GM21447 (cell line): ENCODE data around the gene KCNG4.
"Not testable (repeated sequence)": the region's sequence is repeated elsewhere in the genome, so short reads cannot be mapped to it uniquely, and the experiment has no call there.

Source experiments
- ATAC-seq: cut with Tn5 transposase; IDR thresholded peaks from one replicate; pipeline ENCODE4 v1.9.1; 2021; ENCODE audit not compliant: unreplicated experiment

The KCNG4 gene

GRCh38 chr16:84212154-84212553 is 27.7 kb downstream of the KCNG4 start:
- ATAC-seq, result no peak

GRCh38 chr16:84209989-84210388 is 29.8 kb downstream of the KCNG4 start:
- ATAC-seq, result no peak

GRCh38 chr16:84207879-84208278 is 31.9 kb downstream of the KCNG4 start:
- ATAC-seq, result no peak

GRCh38 chr16:84207251-84207650 is 32.6 kb downstream of the KCNG4 start:
- ATAC-seq, result no peak

- ATAC-seq, result no peak
Measured at GRCh38 chr16:84205976-84206691, 33.7 kb downstream of the KCNG4 start.

- not testable (repeated sequence) for ATAC-seq
Measured at GRCh38 chr16:84205123-84205522, 34.7 kb downstream of the KCNG4 start.

GRCh38 chr16:84204551-84204950 is 35.3 kb downstream of the KCNG4 start:
- not testable (repeated sequence) for ATAC-seq

GRCh38 chr16:84199861-84200260 is 40.0 kb downstream of the KCNG4 start:
- ATAC-seq, result no peak

GRCh38 chr16:84199097-84199496 is 40.7 kb downstream of the KCNG4 start:
- ATAC-seq, result no peak

GRCh38 chr16:84198401-84198800 is 41.4 kb downstream of the KCNG4 start:
- ATAC-seq, result no peak

GRCh38 chr16:84197466-84198128 is 42.2 kb downstream of the KCNG4 start:
- no peak for ATAC-seq

- no peak for ATAC-seq
Measured at GRCh38 chr16:84196727-84197394, 43.0 kb downstream of the KCNG4 start.

GRCh38 chr16:84196101-84196500 is 43.7 kb downstream of the KCNG4 start:
- ATAC-seq, result no peak

GRCh38 chr16:84195201-84196093 is 44.4 kb downstream of the KCNG4 start:
- ATAC-seq, result no peak

GRCh38 chr16:84194470-84195200 is 45.2 kb downstream of the KCNG4 start:
- ATAC-seq, result peak; percentile 61

GRCh38 chr16:84194018-84194417 is 45.8 kb downstream of the KCNG4 start:
- ATAC-seq, result no peak

GRCh38 chr16:84193480-84193879 is 46.3 kb downstream of the KCNG4 start:
- ATAC-seq, result no peak

GRCh38 chr16:84191466-84191865 is 48.3 kb downstream of the KCNG4 start:
- ATAC-seq, result no peak

GRCh38 chr16:84190731-84191388 is 49.0 kb downstream of the KCNG4 start, which contains the start of gene ADAD2:
TSS of gene ADAD2 (plus strand) at chr16:84191157. CDS start at chr16:84191231, 74 bp downstream.
- ATAC-seq, result no peak
